A549 (cell line): ENCODE results near the gene PRKCE. TPM values are rescaled to one million over a fixed set of nuclear protein-coding genes. Genes with fewer than 3 reads are reported as not detected.

ENCODE experiments used
- ATAC-seq, 2 experiments: fragments of 200-7000 bp in 1 of 2; fragments of >200 bp in 1 of 2; cut with Nextera tagmentation in 1 of 2; cut with Tn5 transposase in 1 of 2; 3 replicates each; pipeline versions ENCODE4 v1.8.0 to v1.9.1; 2018 to 2020; ENCODE audit warnings: mild to moderate bottlenecking in 1 of 2, moderate library complexity in 1 of 2
- CTCF ChIA-PET: fragments of 300-600 bp; sonication (Branson Sonifier 250); formaldehyde crosslinking; extraction: SDS; loops from one replicate; lab custom pipeline; 2021; ENCODE audit warnings: antibody characterized with exemption, inconsistent platforms; lab: Yijun Ruan, JAX
- POLR2A ChIA-PET: fragments of 350-600 bp; formaldehyde crosslinking; extraction: SDS; loops from one replicate; lab custom pipeline; 2021; ENCODE audit warnings: antibody characterized with exemption, inconsistent platforms; lab: Yijun Ruan, JAX
- DNase-seq, 2 experiments: peaks; one replicate each; pipeline versions ENCODE4 v3.0.0 to v3.0.0-alpha.2; 2011 to 2016; ENCODE audit warnings: low read depth in 1 of 2, low spot score in 1 of 2
- FAIRE-seq: peaks from 2 replicates; lab custom pipeline; 2011; peaks lifted over from hg19 to GRCh38; lab: Jason Lieb, UNC
- H3K27ac ChIP-seq, 2 experiments: fragments of >200 bp; sonication (Bioruptor Twin); formaldehyde crosslinking; 3 replicates each; pipeline ENCODE4 v1.5.1; 2016 to 2017
- H3K4me1 ChIP-seq: fragments of >200 bp; sonication (Bioruptor Twin); formaldehyde crosslinking; 3 replicates; pipeline ENCODE4 v1.6.1; 2016
- H3K4me2 ChIP-seq: fragments of >200 bp; sonication (Bioruptor Twin); formaldehyde crosslinking; 3 replicates; pipeline ENCODE4 v1.6.1; 2016
- H3K4me3 ChIP-seq: fragments of >200 bp; sonication (Bioruptor Twin); formaldehyde crosslinking; 3 replicates; pipeline ENCODE4 v1.5.1; 2016
- H3K9me3 ChIP-seq: fragments of >200 bp; sonication (Bioruptor Twin); formaldehyde crosslinking; 3 replicates; pipeline ENCODE4 v1.6.1; 2016
- EHF ChIP-seq: fragments of 250-450 bp; sonication (Bioruptor Pico); IDR thresholded peaks from 2 replicates; pipeline ENCODE4 v1.5.0; 2020; ENCODE audit warnings: mild to moderate bottlenecking
- EP300 ChIP-seq, 2 experiments: fragments of >200 bp; sonication (Bioruptor Twin); formaldehyde crosslinking; IDR thresholded peaks; 2 replicates in 1 of 2; 3 replicates in 1 of 2; pipeline ENCODE4 v1.6.1; 2016 to 2017
- ESRRA ChIP-seq: fragments of 150-350 bp; IDR thresholded peaks from 2 replicates; pipeline ENCODE4 v1.6.1; 2014; ENCODE audit warnings: mild to moderate bottlenecking, low read length, borderline replicate concordance
- FOXS1 ChIP-seq: fragments of 250-450 bp; sonication (Bioruptor Pico); IDR thresholded peaks from 2 replicates; pipeline ENCODE4 v1.5.0; 2020; ENCODE audit warnings: mild to moderate bottlenecking, moderate library complexity
- GATA3 ChIP-seq: IDR thresholded peaks from 2 replicates; pipeline ENCODE4 v1.6.1; 2012; ENCODE audit warnings: borderline replicate concordance
- HDAC2 ChIP-seq: fragments of 200-600 bp; sonication (generic); IDR thresholded peaks from 2 replicates; pipeline ENCODE4 v1.6.1; 2016
- HEYL ChIP-seq: fragments of 250-450 bp; sonication (Bioruptor Pico); IDR thresholded peaks from 2 replicates; pipeline ENCODE4 v1.8.0; 2021; ENCODE audit warnings: mild to moderate bottlenecking, moderate library complexity
- HOXA7 ChIP-seq: fragments of 250-450 bp; sonication (Bioruptor Pico); IDR thresholded peaks from 2 replicates; pipeline ENCODE4 v1.5.0; 2020; ENCODE audit warnings: mild to moderate bottlenecking, moderate library complexity
- MAZ ChIP-seq: fragments of 150-350 bp; IDR thresholded peaks from 2 replicates; pipeline ENCODE4 v1.6.1; 2014; ENCODE audit warnings: antibody characterized with exemption, low read depth, low read length, borderline replicate concordance
- NFE2L2 ChIP-seq: fragments of 150-350 bp; conservative IDR thresholded peaks from 2 replicates; pipeline ENCODE4 v1.6.1; 2014; ENCODE audit warnings: low read length
- PHF8 ChIP-seq: fragments of 200-600 bp; sonication (generic); IDR thresholded peaks from 2 replicates; pipeline ENCODE4 v1.6.1; 2016; ENCODE audit warnings: low read depth, mild to moderate bottlenecking, antibody characterized with exemption, moderate library complexity, borderline replicate concordance
- POLR2AphosphoS2 ChIP-seq: conservative IDR thresholded peaks from 2 replicates; pipeline ENCODE4 v1.6.1; 2012; ENCODE audit warnings: low read length, improper control_type of control experiment, inconsistent platforms
- RAD21 ChIP-seq, 2 experiments: fragments of >200 bp in 1 of 2; sonication (Bioruptor Twin) in 1 of 2; formaldehyde crosslinking in 1 of 2; IDR thresholded peaks in 1 of 2; conservative IDR thresholded peaks in 1 of 2; 2 replicates in 1 of 2; 3 replicates in 1 of 2; pipeline ENCODE4 v1.6.1; 2012 to 2018; ENCODE audit warnings: inconsistent platforms in 1 of 2
- RCOR1 ChIP-seq: fragments of 150-350 bp; IDR thresholded peaks from 2 replicates; pipeline ENCODE4 v1.6.1; 2014; ENCODE audit warnings: antibody characterized with exemption, low read length, low read depth
- TP53 ChIP-seq: fragments of 250-450 bp; sonication (Bioruptor Pico); IDR thresholded peaks from 2 replicates; pipeline ENCODE4 v1.5.0; 2021; ENCODE audit warnings: mild to moderate bottlenecking, moderate library complexity
- ZFP36 ChIP-seq: fragments of 450-650 bp; IDR thresholded peaks from 2 replicates; pipeline ENCODE4 v1.6.1; 2014; ENCODE audit warnings: borderline replicate concordance; ENCODE audit not compliant: partially characterized antibody
- WGBS: methylation state at CpG from one replicate; pipeline ENCODE4 v1.1.6; 2017; ENCODE audit errors: missing lambda C conversion rate; 5-methylcytosine and 5-hydroxymethylcytosine counted together
- polyA plus RNA-seq, 4 experiments: library from polyadenylated mRNA; depleted of rRNA in 3 of 4; stranded (reverse); fragments of >200 nt; fragmentation: RNase III in 1 of 4; extraction: RNeasy Plus Mini Kit Qiagen cat#74134 plus additional on column Dnase treatment in 1 of 4; gene quantifications; 2 replicates in 3 of 4; 3 replicates in 1 of 4; pipeline ENCODE4 v1.2.3, GENCODE V29; 2011 to 2017
- TF ChIP-seq, protein P1 (sequence below): fragments of >200 bp; sonication (Bioruptor Twin); formaldehyde crosslinking; IDR thresholded peaks from 3 replicates; pipeline ENCODE4 v1.5.1; 2016
- TF ChIP-seq, protein P2 (sequence below): IDR thresholded peaks from 2 replicates; pipeline ENCODE4 v1.6.1; 2012; ENCODE audit warnings: low read depth, borderline replicate concordance
- TF ChIP-seq, protein P3 (sequence below): fragments of >200 bp; sonication (Bioruptor Twin); formaldehyde crosslinking; IDR thresholded peaks from 2 replicates; pipeline ENCODE4 v1.6.1; 2016

The PRKCE gene
- polyA plus RNA-seq, 2 of the 4 experiments (the other 2 are of a cell fraction): 11.5 to 12.0 TPM

DNA sequence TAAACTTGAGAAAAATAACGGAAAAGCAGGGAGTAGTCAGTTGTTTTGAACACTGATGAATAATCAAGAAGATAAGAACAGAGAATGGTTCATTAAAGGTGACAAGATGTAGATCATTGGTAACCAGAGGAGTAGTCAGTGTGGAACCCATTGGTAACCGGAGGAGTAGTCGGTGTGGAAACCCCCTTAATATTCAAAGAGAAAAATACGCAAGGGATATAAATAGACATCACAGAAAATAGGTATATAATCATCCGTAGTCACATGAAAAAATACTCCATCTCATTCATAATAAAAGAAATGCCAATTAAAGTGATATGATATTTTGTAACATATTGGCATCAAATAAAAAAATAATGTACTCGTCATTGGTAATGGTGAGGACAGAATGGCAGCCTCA is 575.1 kb downstream of the PRKCE start:
- H3K27ac ChIP-seq: peak overlapping the region; percentile 79 to 93; a peak in 4 of 6 replicates
- no peak for ATAC-seq
- no peak overlapping the region for H3K4me3 ChIP-seq
- TF ChIP-seq PHF8: no peak
- no peak for TF ChIP-seq EHF (CRISPR knock-in tag)
- TF ChIP-seq GATA3: no peak
- TF ChIP-seq ESRRA: no peak
- TF ChIP-seq, protein P1, sequence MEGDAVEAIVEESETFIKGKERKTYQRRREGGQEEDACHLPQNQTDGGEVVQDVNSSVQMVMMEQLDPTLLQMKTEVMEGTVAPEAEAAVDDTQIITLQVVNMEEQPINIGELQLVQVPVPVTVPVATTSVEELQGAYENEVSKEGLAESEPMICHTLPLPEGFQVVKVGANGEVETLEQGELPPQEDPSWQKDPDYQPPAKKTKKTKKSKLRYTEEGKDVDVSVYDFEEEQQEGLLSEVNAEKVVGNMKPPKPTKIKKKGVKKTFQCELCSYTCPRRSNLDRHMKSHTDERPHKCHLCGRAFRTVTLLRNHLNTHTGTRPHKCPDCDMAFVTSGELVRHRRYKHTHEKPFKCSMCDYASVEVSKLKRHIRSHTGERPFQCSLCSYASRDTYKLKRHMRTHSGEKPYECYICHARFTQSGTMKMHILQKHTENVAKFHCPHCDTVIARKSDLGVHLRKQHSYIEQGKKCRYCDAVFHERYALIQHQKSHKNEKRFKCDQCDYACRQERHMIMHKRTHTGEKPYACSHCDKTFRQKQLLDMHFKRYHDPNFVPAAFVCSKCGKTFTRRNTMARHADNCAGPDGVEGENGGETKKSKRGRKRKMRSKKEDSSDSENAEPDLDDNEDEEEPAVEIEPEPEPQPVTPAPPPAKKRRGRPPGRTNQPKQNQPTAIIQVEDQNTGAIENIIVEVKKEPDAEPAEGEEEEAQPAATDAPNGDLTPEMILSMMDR: no peak
- POLR2A ChIA-PET: no interaction called here
- no peak for FAIRE-seq
- H3K9me3 ChIP-seq: peaks cover 23% of the 10 kb centered on the region
- H3K4me1 ChIP-seq: peaks cover 51% of the 10 kb centered on the region
- CTCF ChIA-PET: interaction anchor here (0.9 to 7.0 kb wide), 3 partner anchors 11 to 163 kb away, joined by 4 to 39 read pairs (median 4); no protein-coding TSS in a partner anchor
- H3K4me2 ChIP-seq: no peak overlapping the region
- no peak for DNase-seq
- 91% methylated on average over 6 of the region's 6 CpGs for WGBS

DNA sequence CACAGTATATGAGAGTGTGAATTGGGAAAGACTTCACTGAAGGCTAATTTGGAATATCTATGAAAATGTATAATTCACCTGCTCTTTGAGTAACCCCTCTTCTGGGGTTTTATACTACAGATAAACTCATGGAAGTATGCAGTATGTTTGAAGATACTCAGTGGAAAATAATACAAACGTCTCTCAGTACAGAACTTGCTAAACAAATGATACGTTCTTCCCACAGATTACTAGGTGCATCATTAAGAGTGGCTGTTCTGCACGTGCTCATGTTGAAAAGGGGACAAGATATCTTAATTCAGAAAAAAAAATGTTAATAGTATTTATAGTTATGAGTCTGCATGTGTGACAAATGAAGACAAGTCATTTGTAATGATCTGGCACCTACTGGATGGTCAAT is 575.5 kb downstream of the PRKCE start:
- FAIRE-seq: no peak
- Histone ChIP-seq H3K9me3 (peaks cover 23% of the 10 kb centered on the region), H3K4me1 (peaks cover 52% of the 10 kb centered on the region), H3K4me2 (no peak overlapping the region), H3K4me3 (no peak overlapping the region), H3K27ac (peak overlapping the region; percentile 93 to 95; a peak in 5 of 6 replicates)
- WGBS: 76% methylated on average over 3 of the region's 3 CpGs
- DNase-seq: no peak
- CTCF ChIA-PET: interaction anchor here (0.7 to 7.0 kb wide), 5 partner anchors 9 to 216 kb away, joined by 3 to 39 read pairs (median 15); no protein-coding TSS in a partner anchor
- ATAC-seq: no peak
- no peak for TF ChIP-seq MAZ
- TF ChIP-seq, protein P2, sequence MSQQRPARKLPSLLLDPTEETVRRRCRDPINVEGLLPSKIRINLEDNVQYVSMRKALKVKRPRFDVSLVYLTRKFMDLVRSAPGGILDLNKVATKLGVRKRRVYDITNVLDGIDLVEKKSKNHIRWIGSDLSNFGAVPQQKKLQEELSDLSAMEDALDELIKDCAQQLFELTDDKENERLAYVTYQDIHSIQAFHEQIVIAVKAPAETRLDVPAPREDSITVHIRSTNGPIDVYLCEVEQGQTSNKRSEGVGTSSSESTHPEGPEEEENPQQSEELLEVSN: no peak
- no peak for TF ChIP-seq FOXS1 (CRISPR knock-in tag)
- TF ChIP-seq, all 56 proteins: peak for 0
- POLR2A ChIA-PET: no interaction called here

DNA sequence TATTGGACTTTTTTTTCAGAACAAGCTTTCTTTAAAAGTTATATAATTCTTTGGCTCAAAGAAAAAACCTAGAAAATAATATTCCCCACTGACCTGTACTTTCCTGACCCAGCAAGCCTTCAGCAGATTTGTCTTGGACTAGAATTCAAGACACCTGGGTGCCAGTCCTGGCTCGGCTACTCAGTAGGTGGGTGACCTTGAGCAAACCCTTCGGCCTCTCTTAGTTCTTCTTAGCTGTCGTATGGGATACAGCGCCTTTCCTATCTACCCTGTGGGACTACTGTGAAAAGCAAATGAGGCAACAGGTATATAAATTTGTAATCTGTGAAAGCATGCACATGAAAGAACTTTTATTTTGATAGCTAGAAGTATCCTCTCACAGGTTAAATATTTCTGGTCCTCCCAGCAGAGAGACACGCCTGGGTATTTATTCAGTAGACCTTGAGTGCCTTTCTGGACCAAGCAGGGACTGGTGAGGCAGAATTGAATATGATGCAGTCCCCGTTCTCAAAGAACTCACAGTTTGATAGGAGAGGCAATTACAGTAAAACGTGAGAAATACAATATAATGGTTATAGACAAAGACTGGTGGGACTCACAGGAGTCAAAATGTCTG is 576.3 kb downstream of the PRKCE start:
- CTCF ChIA-PET: interaction anchor here (0.7 to 7.0 kb wide), 8 partner anchors 9 to 217 kb away, joined by 3 to 39 read pairs (median 17); no protein-coding TSS in a partner anchor
- POLR2A ChIA-PET: interaction anchor here (4.8 kb wide), 1 partner anchor 70 kb away, joined by 22 read pairs; the partner anchor contains the start of gene EPAS1
- WGBS: 81% methylated on average over 7 of the region's 7 CpGs

More for the DNA sequence above, 576.3 kb downstream of the PRKCE start:
- Histone ChIP-seq H3K4me3 (no peak overlapping the region), H3K4me1 (peaks cover 60% of the 10 kb centered on the region), H3K4me2 (no peak overlapping the region), H3K9me3 (peaks cover 23% of the 10 kb centered on the region), H3K27ac (peak overlapping the region; percentile 93 to 95)
- ATAC-seq (no peak), DNase-seq (no peak), FAIRE-seq (no peak)
- no peak for TF ChIP-seq ZFP36
- no peak for TF ChIP-seq EP300 (IDR thresholded peaks at IDR 0.05)
- TF ChIP-seq RCOR1: no peak
- TF ChIP-seq HEYL (CRISPR knock-in tag): no peak
- TF ChIP-seq TP53 (CRISPR knock-in tag): no peak
- no peak for TF ChIP-seq HDAC2
- TF ChIP-seq POLR2AphosphoS2: no peak
- TF ChIP-seq, protein P1: no peak
- no peak for TF ChIP-seq RAD21 (conservative IDR thresholded peaks at IDR 0.05 in 1 of 2, IDR thresholded peaks at IDR 0.05 in 1 of 2)
- TF ChIP-seq, protein P3, sequence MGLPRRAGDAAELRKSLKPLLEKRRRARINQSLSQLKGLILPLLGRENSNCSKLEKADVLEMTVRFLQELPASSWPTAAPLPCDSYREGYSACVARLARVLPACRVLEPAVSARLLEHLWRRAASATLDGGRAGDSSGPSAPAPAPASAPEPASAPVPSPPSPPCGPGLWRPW: no peak
- no peak for TF ChIP-seq NFE2L2
- no peak for TF ChIP-seq HOXA7
